Tibial nerve (tissue), 4 donors: ENCODE measurements around the gene FAM9C. TPM values are rescaled to one million over a fixed set of nuclear protein-coding genes. Genes with fewer than 3 reads are reported as not detected.

ENCODE experiments used
- DNase-seq, 2 donors: peaks; one replicate each; pipeline ENCODE4 v3.0.0-alpha.2; 2019; ENCODE audit warnings: low spot score in 2 of 2
- H3K27ac ChIP-seq, 4 donors: fragments of 200-600 bp; sonication (generic) in 3 of 4; one replicate each; pipeline ENCODE4 v1.5.1; 2017 to 2019; ENCODE audit warnings: mild to moderate bottlenecking in 1 of 4
- H3K27me3 ChIP-seq, 2 donors: fragments of 200-600 bp; sonication (generic) in 1 of 2; one replicate each; pipeline versions ENCODE4 v1.5.1 to v1.6.0; 2017 to 2019
- H3K36me3 ChIP-seq, 3 donors: fragments of 200-600 bp; sonication (generic); one replicate each; pipeline ENCODE4 v1.5.1; 2018 to 2019
- H3K4me1 ChIP-seq, 4 donors: fragments of 200-600 bp; sonication (generic) in 3 of 4; one replicate each; pipeline ENCODE4 v1.5.1; 2017 to 2019
- H3K4me3 ChIP-seq, 4 donors: fragments of 200-600 bp; sonication (generic) in 3 of 4; one replicate each; pipeline ENCODE4 v1.5.1; 2017 to 2019; ENCODE audit warnings: mild to moderate bottlenecking in 1 of 4, moderate library complexity in 1 of 4
- H3K9me3 ChIP-seq, 4 donors: fragments of 200-600 bp; sonication (generic) in 3 of 4; one replicate each; pipeline ENCODE4 v1.5.1; 2017 to 2019
- CTCF ChIP-seq, 5 experiments: fragments of 200-600 bp in 3 of 5; fragments of 450-650 bp in 2 of 5; sonication (generic) in 3 of 5; IDR thresholded peaks; one replicate each; pipeline ENCODE4 v1.5.1; 2016 to 2019; ENCODE audit warnings: antibody characterized with exemption in 5 of 5, mild to moderate bottlenecking in 3 of 5, moderate library complexity in 2 of 5
- EP300 ChIP-seq, 2 donors: sonication (generic); formaldehyde crosslinking; IDR thresholded peaks; one replicate each; pipeline ENCODE4 v1.6.1; 2017; ENCODE audit warnings: antibody characterized with exemption in 2 of 2, mild to moderate bottlenecking in 1 of 2
- POLR2A ChIP-seq, 2 donors: fragments of 450-650 bp; IDR thresholded peaks; one replicate each; pipeline ENCODE4 v1.6.1; 2017; ENCODE audit warnings: antibody characterized with exemption in 2 of 2, mild to moderate bottlenecking in 2 of 2, moderate library complexity in 2 of 2
- WGBS, 2 donors: methylation state at CpG; one replicate each; pipeline ENCODE4 v1.1.5; 2018; 5-methylcytosine and 5-hydroxymethylcytosine counted together
- total RNA-seq, 4 donors: library from RNA; depleted of rRNA; stranded (reverse); fragments of >200 nt; gene quantifications; one replicate each; pipeline ENCODE4 v1.1.0, GENCODE V29; 2016

Gene FAM9C
- total RNA-seq, 4 donors from 2014 or later, result not detected

GRCh38 chrX:13081395-13082205, 37.2 kb upstream of the FAM9C start:
- Histone ChIP-seq H3K27ac (peak overlapping the region in 3 of 4 donors; percentile 26 to 45 (median 29)), H3K4me1 (peaks cover 0 to 31% (median 6%) of the 10 kb centered on the region in 4 donors), H3K36me3 (no peaks in the 10 kb centered on the region), H3K9me3 (no peaks in the 10 kb centered on the region), H3K27me3 (no peaks in the 10 kb centered on the region), H3K4me3 (no peak overlapping the region)
- 35 to 42% methylated on average over 6 of the region's 6 CpGs for WGBS, 2 donors
- no peak for DNase-seq
- no peak for TF ChIP-seq CTCF (IDR thresholded peaks at IDR 0.05)
- TF ChIP-seq EP300 (IDR thresholded peaks at IDR 0.05), result peak in 1 of 2 donors; percentile 47

GRCh38 chrX:13080128-13080795, 35.8 kb upstream of the FAM9C start:
- H3K9me3 ChIP-seq, result no peaks in the 10 kb centered on the region
- no peaks in the 10 kb centered on the region for H3K36me3 ChIP-seq
- 82 to 94% methylated on average over 4 of the region's 4 CpGs for WGBS, 2 donors
- peak overlapping the region in 2 of 4 donors; percentile 45 to 90 for H3K27ac ChIP-seq
- peaks cover 0 to 31% (median 6%) of the 10 kb centered on the region in 4 donors for H3K4me1 ChIP-seq
- DNase-seq, result no peak
- H3K27me3 ChIP-seq, result no peaks in the 10 kb centered on the region
- H3K4me3 ChIP-seq, result no peak overlapping the region
- TF ChIP-seq EP300 (IDR thresholded peaks at IDR 0.05), result no peak

GRCh38 chrX:13078739-13079444, 34.5 kb upstream of the FAM9C start:
- H3K4me3 ChIP-seq, result peak overlapping the region in 2 of 4 donors; percentile 12 to 23
- peak overlapping the region; percentile 56 to 90 (median 74) for H3K27ac ChIP-seq
- peak; percentile 23 to 34 for DNase-seq
- H3K27me3 ChIP-seq, result no peaks in the 10 kb centered on the region
- H3K4me1 ChIP-seq, result peaks cover 0 to 31% (median 6%) of the 10 kb centered on the region in 4 donors
- peak in 1 of 2 donors; percentile 49 for TF ChIP-seq EP300 (IDR thresholded peaks at IDR 0.05)
- TF ChIP-seq CTCF (IDR thresholded peaks at IDR 0.05), result no peak
- H3K36me3 ChIP-seq, result no peaks in the 10 kb centered on the region
- no peaks in the 10 kb centered on the region for H3K9me3 ChIP-seq
- WGBS, 2 donors, result 9 to 36% methylated on average over 8 to 10 of the region's 10 CpGs

GRCh38 chrX:13077168-13077567, 32.7 kb upstream of the FAM9C start:
- Histone ChIP-seq H3K9me3 (no peaks in the 10 kb centered on the region), H3K27me3 (no peaks in the 10 kb centered on the region), H3K4me1 (peaks cover 0 to 27% (median 4%) of the 10 kb centered on the region in 4 donors), H3K36me3 (no peaks in the 10 kb centered on the region), H3K4me3 (no peak overlapping the region), H3K27ac (no peak overlapping the region)
- TF ChIP-seq POLR2A (IDR thresholded peaks at IDR 0.05) (no peak), CTCF (IDR thresholded peaks at IDR 0.05) (no peak), EP300 (IDR thresholded peaks at IDR 0.05) (no peak)
- no peak for DNase-seq
- WGBS, 2 donors, result 68% methylated on average over 2 of the region's 2 CpGs

- Histone ChIP-seq H3K9me3 (no peaks in the 10 kb centered on the region), H3K4me1 (peaks cover 0 to 19% (median 2%) of the 10 kb centered on the region in 4 donors), H3K27me3 (no peaks in the 10 kb centered on the region), H3K36me3 (no peaks in the 10 kb centered on the region), H3K4me3 (no peak overlapping the region), H3K27ac (no peak overlapping the region)
- TF ChIP-seq CTCF (IDR thresholded peaks at IDR 0.05) (no peak), EP300 (IDR thresholded peaks at IDR 0.05) (no peak), POLR2A (IDR thresholded peaks at IDR 0.05) (no peak)
- WGBS, 2 donors, result 81 to 91% methylated on average over 4 of the region's 4 CpGs
- DNase-seq, result no peak
Observed at GRCh38 chrX:13076176-13076961, 31.9 kb upstream of the FAM9C start.
